ENCODE data around the gene RAB1B.

RAB1B gene

GRCh38 chr11:66221726-66222236, 46.7 kb upstream of the RAB1B start:
- no peak for DNase-seq (ENCODE audit: extremely low read depth, insufficient read length)
- no peak overlapping the region for H3K4me3 ChIP-seq (replicated peaks; ENCODE audit: low read depth, low read length)

GRCh38 chr11:66222358-66223149, 45.9 kb upstream of the RAB1B start:
- Histone ChIP-seq H3K36me3 (ENCODE audit: control insufficient read depth, insufficient read depth, low read length) (peaks cover 27% of the 10 kb centered on the region), H3K27me3 (replicated peaks; ENCODE audit: control insufficient read depth, insufficient read depth, low read length) (no peaks in the 10 kb centered on the region)

More at GRCh38 chr11:66221726-66222236, 46.7 kb upstream of the RAB1B start:
- no peak for TF ChIP-seq CTCF (IDR thresholded peaks at IDR 0.05; ENCODE audit: insufficient read depth, low read length, poor library complexity, severe bottlenecking)
- H3K36me3 ChIP-seq (ENCODE audit: control insufficient read depth, insufficient read depth, low read length) = peaks cover 33% of the 10 kb centered on the region
- H3K27me3 ChIP-seq (replicated peaks; ENCODE audit: control insufficient read depth, insufficient read depth, low read length) = no peaks in the 10 kb centered on the region

GRCh38 chr11:66224226-66224855, 44.1 kb upstream of the RAB1B start:
- no peaks in the 10 kb centered on the region for H3K27me3 ChIP-seq (replicated peaks; ENCODE audit: control insufficient read depth, insufficient read depth, low read length)
- no peak for TF ChIP-seq CTCF (IDR thresholded peaks at IDR 0.05; ENCODE audit: insufficient read depth, low read length, poor library complexity, severe bottlenecking)
- no peak overlapping the region for H3K4me3 ChIP-seq (replicated peaks; ENCODE audit: low read depth, low read length)
- DNase-seq (ENCODE audit: extremely low read depth, insufficient read length) = no peak
- H3K36me3 ChIP-seq (ENCODE audit: control insufficient read depth, insufficient read depth, low read length) = peaks cover 24% of the 10 kb centered on the region

More at GRCh38 chr11:66222358-66223149, 45.9 kb upstream of the RAB1B start:
- no peak overlapping the region for H3K4me3 ChIP-seq (replicated peaks; ENCODE audit: low read depth, low read length)
- TF ChIP-seq CTCF (IDR thresholded peaks at IDR 0.05; ENCODE audit: insufficient read depth, low read length, poor library complexity, severe bottlenecking) = peak; percentile 100
- DNase-seq (ENCODE audit: extremely low read depth, insufficient read length) = peak; percentile 88

- TF ChIP-seq CTCF (IDR thresholded peaks at IDR 0.05; ENCODE audit: insufficient read depth, low read length, poor library complexity, severe bottlenecking) = no peak
- Histone ChIP-seq H3K27me3 (replicated peaks; ENCODE audit: control insufficient read depth, insufficient read depth, low read length) (no peaks in the 10 kb centered on the region), H3K4me3 (replicated peaks; ENCODE audit: low read depth, low read length) (no peak overlapping the region), H3K36me3 (ENCODE audit: control insufficient read depth, insufficient read depth, low read length) (peaks cover 19% of the 10 kb centered on the region)
- no peak for DNase-seq (ENCODE audit: extremely low read depth, insufficient read length)
Measured at GRCh38 chr11:66225066-66225465, 43.4 kb upstream of the RAB1B start.

- no peak for DNase-seq (ENCODE audit: extremely low read depth, insufficient read length)
- TF ChIP-seq CTCF (IDR thresholded peaks at IDR 0.05; ENCODE audit: insufficient read depth, low read length, poor library complexity, severe bottlenecking) = no peak
- Histone ChIP-seq H3K4me3 (replicated peaks; ENCODE audit: low read depth, low read length) (no peak overlapping the region), H3K36me3 (ENCODE audit: control insufficient read depth, insufficient read depth, low read length) (peaks cover 23% of the 10 kb centered on the region), H3K27me3 (replicated peaks; ENCODE audit: control insufficient read depth, insufficient read depth, low read length) (no peaks in the 10 kb centered on the region)
Measured at GRCh38 chr11:66226101-66226500, 42.3 kb upstream of the RAB1B start.

All from GM06990 (cell line).